Stomach (tissue), 4 donors: Measurements from ENCODE around the gene DNAJC4.

Experiments
- CTCF ChIP-seq, 7 experiments: fragments of 450-650 bp in 4 of 7; fragments of 200-600 bp in 3 of 7; sonication (generic) in 3 of 7; IDR thresholded peaks; one replicate each; pipeline ENCODE4 v1.5.1; 2016 to 2019; ENCODE audit warnings: antibody characterized with exemption in 7 of 7, control low read depth in 2 of 7, mild to moderate bottlenecking in 1 of 7
- EP300 ChIP-seq: sonication (generic); formaldehyde crosslinking; IDR thresholded peaks from one replicate; pipeline ENCODE4 v1.6.1; 2017; ENCODE audit warnings: antibody characterized with exemption
- POLR2A ChIP-seq, 4 donors: fragments of 450-650 bp; IDR thresholded peaks; one replicate each; pipeline ENCODE4 v1.6.1; 2016; ENCODE audit warnings: antibody characterized with exemption in 4 of 4, control low read depth in 2 of 4, mild to moderate bottlenecking in 1 of 4, moderate library complexity in 1 of 4
- POLR2AphosphoS5 ChIP-seq, 3 donors: sonication (generic); formaldehyde crosslinking; IDR thresholded peaks; one replicate each; pipeline ENCODE4 v1.6.1; 2016; ENCODE audit warnings: antibody characterized with exemption in 3 of 3

- TF ChIP-seq CTCF (IDR thresholded peaks at IDR 0.05) (no peak), POLR2A (IDR thresholded peaks at IDR 0.05) (no peak), EP300 (no peak), POLR2AphosphoS5 (IDR thresholded peaks at IDR 0.05) (peak in 2 of 3 donors; percentile 60)
Measured at GRCh38 chr11:64226507-64227051, 3.8 kb upstream of the DNAJC4 start.
